ENCODE results near the gene MAPKBP1.

DNA sequence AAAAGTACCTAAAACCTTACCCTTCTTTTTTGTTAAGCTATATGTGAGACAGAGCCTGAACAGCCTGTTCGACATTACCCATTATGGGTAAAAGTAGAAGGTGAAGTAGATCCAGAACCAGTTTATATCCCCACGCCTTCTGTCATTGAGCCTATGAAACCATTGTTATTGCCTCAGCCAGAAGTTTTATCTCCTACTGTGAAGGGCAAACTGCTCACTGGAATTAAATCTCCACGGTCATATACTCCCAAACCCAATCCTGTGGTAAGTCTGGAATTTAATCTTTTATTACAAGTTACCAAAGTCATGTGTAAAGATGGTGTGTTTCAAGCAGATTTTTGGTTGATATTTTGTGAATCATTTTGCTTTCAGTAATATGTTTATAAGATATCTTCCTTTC is 47.1 kb upstream of the MAPKBP1 start:
- TF ChIP-seq, protein P1, sequence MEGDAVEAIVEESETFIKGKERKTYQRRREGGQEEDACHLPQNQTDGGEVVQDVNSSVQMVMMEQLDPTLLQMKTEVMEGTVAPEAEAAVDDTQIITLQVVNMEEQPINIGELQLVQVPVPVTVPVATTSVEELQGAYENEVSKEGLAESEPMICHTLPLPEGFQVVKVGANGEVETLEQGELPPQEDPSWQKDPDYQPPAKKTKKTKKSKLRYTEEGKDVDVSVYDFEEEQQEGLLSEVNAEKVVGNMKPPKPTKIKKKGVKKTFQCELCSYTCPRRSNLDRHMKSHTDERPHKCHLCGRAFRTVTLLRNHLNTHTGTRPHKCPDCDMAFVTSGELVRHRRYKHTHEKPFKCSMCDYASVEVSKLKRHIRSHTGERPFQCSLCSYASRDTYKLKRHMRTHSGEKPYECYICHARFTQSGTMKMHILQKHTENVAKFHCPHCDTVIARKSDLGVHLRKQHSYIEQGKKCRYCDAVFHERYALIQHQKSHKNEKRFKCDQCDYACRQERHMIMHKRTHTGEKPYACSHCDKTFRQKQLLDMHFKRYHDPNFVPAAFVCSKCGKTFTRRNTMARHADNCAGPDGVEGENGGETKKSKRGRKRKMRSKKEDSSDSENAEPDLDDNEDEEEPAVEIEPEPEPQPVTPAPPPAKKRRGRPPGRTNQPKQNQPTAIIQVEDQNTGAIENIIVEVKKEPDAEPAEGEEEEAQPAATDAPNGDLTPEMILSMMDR (IDR thresholded peaks at IDR 0.05): no peak
- no peak for TF ChIP-seq POLR2A (IDR thresholded peaks at IDR 0.05)
